ENCODE results near the gene ATF3.

GRCh38 chr1:212665241-212666115 is 56.9 kb downstream of the ATF3 start:
- TF ChIP-seq CTCF (conservative IDR thresholded peaks at IDR 0.05; ENCODE audit: low read length) (peak; percentile 85), EZH2phosphoT487 (IDR thresholded peaks at IDR 0.05; ENCODE audit: borderline replicate concordance, low read depth, low read length) (no peak)
